Glomerular visceral epithelial cell (primary cell): Measurements from ENCODE around the gene DAB2.
"Not testable (repeated sequence)": the region's sequence is repeated elsewhere in the genome, so short reads cannot be mapped to it uniquely, and the experiment has no call there.

Experiments
- DNase-seq: peaks from one replicate; pipeline ENCODE4 v3.0.0-alpha.2; 2016; ENCODE audit errors: extremely low spot score

The DAB2 gene

DNA sequence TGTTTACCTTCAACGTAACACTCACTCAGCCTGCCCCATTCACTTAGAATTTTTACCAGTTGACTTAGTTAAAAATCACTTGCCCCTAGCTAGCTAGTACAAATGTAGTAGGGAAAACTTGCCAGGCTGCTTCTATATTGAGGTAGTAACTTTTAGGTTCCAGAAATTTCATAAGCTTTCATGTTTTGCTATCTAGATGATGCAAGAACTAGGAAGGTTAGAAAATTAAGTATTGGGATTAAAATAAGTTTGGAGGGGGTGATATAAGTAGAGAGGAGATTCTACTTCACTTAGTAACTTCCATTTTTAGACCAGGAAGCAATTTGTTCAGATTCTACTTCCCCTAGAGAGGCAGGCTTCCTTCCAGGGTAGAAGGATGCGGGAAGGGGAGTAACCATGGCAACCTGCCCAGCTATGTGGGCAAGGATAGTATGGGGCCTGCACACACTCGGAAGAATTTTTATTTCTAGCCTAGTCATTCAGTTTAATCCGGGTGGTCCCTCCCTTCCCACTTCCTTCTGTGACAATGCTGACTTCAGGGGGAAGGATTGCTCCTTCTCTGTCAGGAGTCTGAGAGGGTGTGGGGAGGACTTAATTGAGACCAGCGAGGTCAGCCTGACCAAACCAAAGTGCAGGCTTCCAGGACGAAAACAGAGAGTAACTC, 4.2 kb downstream of the DAB2 start:
- peak; percentile 86 for DNase-seq

DNA sequence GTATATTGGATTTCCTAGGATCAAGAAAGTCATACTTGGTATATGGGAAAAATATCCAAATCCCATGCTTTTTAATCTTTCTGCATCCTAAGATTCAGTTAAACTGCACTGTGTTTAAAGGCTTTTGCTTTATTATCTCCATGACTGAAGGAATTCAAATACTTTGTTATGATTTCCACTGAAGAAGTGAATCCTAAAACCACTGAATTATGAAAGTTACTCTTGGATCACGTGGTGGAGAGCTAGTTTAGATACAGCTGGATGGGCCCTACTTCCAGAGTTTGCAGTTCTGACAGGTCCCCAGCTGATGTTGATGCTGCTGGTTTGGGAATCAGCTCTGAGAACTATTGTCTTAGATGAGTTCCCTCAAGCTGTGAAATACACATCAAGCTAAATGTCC, 5.0 kb downstream of the DAB2 start:
- DNase-seq: no peak

DNA sequence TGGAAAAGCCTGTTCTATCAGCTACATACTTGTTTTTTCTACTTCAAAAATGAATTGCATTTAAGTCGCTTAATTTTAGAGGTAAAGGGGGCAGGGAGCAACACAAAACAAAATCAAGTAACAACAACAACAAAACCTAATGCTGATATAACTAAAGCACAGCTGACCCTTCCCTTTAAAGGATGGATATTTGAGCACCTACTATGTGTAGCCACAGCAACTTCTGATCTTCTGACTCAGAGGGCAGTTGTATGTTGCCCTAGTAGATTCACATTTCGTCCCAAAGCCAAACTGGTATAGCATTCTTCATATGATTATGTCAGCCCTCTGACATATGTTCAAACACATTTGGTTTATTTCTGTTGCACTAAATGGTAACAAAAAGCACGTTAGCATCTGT, 6.8 kb downstream of the DAB2 start:
- DNase-seq: no peak

DNA sequence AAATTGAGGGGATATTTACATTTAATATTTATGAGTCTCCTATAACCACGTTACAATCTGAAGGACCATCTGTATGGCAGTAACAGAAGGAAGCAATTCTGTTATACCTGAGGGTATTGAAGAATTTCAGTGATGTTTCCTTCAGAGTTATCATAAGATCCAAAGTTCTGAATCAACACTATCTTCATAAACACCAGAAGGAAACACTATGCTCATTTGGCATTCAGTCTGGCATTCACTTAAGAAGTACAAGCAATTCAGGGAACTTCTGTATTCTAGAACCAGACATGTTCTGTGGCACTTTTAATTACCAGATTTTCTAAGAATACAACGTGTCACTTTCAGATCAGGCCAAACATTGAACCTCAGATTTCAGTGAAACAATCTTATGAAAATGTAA, 9.6 kb downstream of the DAB2 start:
- no peak for DNase-seq

DNA sequence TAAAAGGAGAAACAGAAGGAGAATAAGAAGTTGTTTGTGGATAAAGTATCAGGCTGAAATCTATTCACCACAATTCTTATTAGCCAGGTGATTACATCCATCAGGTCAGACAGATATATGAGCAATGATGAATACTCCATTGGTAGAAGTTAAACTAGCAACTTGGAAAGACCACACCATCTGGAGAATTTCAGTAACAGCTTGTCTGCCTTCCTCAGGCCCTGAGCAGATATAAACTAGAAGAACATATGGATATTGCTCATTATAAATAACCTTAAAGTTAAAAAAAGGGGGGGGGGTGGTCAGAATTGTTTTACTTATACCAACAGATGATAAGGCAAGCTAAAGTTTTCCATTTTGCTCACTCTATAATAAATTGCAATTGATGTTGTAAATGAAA, 10.4 kb downstream of the DAB2 start:
- no peak for DNase-seq

DNA sequence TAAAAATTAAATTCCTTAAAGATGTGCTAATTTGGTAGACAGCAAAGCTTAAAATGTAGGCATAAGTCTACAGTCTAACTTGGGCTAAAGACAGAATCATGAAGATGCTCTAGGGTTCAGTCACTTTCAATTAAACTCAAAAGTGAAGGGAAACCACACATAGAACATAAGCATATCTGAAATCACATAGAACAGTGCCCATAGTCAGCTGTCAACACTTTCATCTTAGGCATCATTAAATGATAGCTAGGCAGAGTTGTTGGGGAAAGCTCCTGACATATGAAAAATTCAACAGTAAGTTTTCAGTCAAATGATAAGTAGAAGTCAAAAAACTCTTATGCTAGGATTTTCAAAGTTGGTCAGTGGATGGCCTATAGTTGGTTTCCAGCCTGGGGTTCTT, 11.0 kb downstream of the DAB2 start:
- no peak for DNase-seq

DNA sequence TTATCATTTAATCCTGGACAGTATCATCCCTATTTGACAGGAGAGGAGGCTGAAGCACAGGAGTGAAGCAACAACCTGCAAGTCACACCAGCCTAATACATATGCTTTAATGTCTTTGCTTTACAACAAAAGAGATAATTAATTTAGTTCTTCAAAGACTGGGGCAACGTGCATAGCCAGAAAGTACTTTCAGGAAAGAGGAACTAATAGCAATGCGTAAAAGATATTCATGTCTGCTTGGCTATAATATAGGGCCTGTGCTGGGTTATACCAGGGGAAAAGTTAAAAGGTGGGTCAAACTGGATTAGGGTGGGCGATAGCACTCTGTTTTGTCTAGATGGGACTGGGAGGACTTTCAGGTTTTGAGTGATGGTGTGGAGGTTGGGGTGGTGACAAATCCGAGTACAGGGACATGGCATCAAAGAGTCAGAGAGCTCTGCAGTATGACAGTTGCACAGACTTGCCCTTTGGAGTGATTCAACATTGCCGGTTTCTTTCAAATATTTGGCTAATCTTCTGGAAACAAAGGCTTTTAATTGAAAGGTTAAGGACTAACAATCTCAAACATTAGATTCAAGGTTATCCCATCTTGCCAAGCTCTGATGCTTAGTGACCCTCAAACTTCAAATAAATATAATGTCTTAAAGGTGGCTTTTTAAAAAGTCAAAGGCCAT, 11.9 kb downstream of the DAB2 start:
- no peak for DNase-seq

DNA sequence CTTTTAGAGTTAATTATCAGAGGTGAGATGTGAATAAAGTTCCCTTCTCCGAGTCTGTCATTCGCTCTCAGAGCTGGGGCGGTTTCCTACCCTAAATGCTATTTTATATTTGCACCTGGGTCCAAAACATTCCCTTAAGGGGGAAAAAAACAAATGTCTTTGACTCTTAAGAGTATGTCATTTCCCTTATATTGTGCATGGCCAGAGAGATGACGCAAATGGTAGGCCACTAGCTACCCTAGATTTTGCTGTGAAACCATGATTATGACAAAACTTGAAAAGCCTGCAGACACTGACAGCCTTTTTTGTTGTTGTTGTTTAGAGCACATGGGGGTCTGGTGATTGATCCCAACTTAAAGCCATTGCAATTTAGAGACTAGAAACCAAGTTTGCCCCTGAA, 12.8 kb downstream of the DAB2 start:
- no peak for DNase-seq

DNA sequence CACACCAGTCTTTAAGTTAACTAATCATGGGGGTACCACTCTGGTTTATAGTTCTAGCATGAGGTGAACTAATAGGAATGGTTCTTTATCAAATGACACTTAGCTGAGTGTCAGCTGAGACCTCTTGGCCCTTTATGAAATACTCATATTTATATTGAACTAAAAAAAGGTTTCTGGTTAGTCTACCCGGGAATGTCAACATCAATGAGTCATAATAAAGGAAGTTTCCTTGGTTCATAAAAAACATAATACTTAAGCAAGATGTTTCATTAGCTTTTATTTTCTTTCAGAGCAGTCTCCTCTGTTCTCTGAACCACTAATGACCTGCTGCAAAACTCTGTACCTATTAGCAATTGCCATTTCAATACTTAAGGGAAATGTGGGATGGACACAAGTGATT, 13.7 kb downstream of the DAB2 start:
- peak; percentile 33 for DNase-seq

DNA sequence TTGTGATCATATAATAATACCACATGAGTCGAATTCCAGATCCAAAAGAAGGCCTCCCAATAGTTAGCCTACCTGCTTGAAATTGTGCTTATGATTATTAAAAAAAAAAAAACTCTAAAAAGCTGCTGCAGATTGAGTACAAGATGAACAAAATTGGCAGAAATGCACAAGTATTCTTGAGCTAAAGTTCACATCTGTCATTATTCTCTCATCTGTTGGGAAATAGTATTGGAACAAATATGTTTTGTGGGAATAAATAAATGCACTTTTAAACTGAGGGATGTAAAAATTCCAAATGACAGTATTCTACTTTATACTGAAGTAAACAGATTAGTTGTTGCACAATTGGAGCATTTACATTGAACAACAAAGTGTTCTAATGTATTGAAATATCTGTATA, 15.7 kb downstream of the DAB2 start:
- no peak for DNase-seq

DNA sequence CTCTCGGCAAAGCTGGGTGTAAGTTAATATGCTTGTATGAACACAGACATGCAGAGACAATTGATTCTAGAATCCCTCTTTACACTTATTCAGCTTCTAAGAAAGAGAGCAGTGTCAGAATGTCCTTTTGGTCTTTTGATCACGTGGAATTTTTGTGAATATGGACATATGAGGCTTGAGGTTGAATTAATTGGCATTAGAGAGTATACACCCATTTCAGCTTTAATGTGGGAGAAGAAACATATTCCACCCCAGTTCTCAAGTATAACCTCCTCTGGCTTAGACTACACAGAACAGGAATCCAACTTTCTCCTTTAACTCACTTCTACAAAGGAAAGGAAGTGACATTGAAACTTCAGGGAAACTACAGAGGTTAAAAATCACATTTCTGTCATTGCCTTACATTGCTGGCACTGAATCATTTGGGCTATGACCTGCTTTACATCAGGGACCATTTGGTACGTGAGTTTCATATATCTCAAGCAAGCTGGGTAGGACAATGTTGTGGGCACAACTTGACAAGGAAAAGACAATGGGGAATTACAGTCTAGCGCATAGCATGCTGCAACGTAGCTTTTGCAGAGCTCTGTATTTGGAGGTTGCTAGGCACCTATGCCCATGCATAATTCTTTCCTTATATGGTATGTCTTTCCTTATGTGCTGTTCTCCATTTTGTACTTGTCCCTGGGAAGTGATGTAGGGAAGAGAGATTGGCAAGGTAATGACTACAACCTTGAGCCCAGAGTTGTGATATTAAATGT, 19.5 kb downstream of the DAB2 start:
- DNase-seq: no peak

DNA sequence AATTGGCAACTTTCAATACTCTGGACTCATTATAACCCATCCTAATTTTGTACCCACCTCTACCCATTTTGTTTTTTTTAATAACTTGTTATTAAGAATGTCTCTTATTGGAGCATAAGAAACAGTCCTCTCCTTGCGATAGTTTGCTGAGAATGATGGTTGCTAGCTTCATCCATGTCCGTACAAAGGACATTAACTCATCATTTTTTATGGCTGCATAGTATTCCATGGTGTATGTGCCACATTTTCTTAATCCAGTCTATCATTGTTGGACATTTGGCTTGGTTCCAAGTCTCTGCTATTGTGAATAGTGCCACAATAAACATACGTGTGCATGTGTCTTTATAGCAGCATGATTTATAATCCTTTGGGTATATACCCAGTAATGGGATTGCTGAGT, 21.0 kb downstream of the DAB2 start:
- not testable (repeated sequence) for DNase-seq

DNA sequence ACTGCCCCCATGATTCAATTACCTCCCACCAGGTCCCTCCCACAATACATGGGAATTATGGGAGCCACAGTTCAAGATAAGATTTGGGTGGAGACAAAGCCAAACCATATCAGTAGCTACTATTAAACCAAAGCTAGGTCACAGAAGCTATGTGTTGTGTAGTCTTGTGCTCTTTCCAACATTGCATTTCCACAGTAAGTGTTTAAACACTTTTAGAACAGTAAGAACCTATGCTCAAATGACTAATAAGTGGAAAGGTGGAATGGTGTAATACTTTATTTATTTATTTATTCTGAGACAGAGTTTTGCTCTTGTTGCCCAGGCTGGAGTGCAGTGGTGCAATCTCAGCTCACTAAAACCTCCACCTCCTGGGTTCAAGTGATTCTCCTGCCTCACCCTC, 22.6 kb downstream of the DAB2 start:
- not testable (repeated sequence) for DNase-seq

DNA sequence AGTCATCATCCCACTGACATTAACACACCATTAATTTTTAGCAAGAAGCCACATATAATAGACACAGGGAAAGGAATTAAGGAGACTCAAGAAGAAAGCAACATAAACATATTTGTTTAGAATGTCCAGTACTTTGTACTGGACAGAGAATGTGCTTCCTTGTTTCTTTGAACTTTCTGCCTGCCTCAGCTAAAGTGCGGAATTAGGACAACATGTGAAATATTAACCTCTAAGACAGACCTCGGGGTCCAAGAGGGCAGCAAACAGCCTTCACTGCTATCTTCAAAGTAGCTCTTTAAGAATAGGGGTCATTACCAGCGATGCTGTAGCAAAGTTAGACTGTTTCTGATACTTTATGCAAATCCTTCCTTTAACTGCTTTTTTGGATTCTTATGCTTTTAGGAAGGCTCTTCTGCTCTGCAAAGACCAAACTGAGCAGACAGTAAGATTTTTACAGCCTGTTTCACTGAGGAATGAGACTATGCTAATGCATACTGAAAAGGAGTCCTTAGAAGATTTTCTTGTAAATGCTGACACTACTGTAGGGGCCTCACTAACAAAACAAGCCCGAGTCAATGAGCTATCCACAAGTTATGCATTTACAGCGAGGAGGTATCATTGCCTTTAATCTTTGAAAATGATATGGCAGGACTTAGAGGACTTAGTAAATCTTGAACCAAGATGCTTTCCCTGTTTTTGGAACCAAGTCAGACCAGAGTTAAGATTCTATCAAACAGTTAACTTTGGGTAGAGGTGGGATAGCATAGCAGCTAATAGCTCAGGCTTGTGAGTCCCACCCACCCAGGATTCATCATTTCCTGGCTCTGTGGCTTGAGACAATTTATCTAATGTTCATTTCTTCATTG, 23.8 kb downstream of the DAB2 start:
- DNase-seq: peak; percentile 36

DNA sequence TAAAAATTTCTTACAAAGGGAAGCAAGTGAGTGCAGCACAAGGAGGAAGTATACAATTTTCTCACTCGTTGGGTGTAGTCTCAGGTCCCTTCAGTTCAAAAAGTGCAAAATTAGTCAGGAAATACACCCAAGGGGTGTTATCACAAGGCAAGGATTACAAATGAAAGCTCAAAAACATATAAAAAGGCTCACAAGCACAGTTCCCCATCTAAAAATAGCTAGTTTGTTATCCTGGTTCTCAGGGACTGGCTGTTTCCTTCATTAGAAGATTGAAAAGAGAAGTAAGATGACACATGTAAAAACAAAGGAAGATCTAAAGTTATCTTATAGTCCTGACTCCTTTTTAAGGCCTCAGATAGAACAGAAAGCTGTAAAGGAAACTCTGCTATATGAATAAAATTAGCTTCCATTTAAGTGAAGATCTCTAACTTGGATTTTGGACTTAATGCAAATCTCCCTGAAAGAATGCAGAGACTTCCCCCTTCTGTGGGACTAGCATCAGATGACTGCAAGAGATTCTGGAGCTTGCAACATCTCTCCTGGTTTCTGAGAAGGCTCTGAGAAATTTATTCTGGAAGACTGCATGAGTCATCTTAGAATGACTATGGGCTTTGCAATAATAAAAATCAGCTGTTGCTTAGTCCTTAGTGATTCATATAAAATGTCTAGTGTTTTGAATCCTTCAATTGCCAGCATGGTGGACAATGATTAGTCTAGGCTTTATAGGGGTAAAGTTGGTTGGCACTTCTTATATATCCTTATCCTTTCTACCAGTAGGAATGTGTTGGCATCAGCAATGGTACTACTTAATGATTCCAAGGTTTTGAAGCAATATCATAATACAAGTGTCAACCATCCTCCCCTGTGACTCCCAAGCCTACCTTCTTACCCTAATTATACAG, 25.4 kb downstream of the DAB2 start:
- DNase-seq: peak; percentile 87

DNA sequence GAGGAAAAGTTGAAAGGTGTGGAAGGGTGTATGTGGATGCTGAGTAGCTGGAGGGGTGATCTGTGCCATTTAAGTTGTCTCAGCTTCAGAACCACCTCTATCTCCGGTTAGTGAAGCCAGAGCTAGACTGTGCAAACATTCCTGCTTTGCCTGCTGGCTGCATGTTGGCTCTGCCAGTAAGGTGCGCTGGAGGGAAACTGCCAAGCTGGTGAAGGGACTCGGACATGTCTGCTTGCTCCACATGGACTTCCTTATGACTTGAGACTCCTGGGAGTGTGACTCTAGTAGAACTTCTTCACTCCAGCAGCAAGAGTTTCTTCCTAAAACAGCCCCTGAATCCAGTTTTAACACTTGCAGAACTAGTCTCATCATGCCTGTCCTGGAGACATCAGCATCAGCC, 27.9 kb downstream of the DAB2 start:
- no peak for DNase-seq

DNA sequence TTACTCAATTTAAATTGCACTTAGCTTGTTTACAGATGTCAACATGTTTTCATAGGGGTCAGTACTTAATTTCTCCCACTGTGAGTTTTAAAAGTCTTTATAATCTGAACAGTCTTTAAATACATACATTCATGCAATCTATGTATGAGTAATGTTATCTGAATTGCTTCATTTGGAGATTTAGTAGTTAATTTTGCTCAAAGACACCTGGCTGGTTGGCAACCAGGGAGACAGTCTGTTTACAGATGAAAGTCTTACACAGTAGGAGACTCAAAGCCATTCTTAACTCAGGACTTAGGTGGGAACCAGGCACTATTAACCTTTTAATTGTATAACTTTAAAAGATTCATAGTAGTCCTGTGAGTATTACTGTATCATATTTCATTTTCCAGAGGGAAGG, 29.3 kb downstream of the DAB2 start:
- no peak for DNase-seq

DNA sequence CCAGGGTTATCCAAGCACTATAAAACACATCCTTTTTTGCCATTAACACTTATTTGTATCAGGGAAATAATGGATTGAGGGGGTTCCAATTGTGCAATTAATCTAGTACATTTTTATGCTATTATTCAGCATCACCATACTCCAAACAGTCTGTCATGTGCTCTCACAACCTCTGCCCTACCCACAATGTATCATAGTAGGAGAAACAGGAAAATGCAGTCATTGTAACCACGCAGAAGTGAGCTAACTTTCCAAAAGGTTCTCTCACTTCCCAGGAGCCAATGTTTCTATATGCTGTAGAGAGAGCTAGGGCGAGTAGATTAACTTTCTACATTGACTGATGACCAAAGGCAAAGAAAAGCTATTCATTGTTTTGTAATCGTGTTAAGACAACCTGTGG, 29.8 kb downstream of the DAB2 start:
- DNase-seq: peak; percentile 29

DNA sequence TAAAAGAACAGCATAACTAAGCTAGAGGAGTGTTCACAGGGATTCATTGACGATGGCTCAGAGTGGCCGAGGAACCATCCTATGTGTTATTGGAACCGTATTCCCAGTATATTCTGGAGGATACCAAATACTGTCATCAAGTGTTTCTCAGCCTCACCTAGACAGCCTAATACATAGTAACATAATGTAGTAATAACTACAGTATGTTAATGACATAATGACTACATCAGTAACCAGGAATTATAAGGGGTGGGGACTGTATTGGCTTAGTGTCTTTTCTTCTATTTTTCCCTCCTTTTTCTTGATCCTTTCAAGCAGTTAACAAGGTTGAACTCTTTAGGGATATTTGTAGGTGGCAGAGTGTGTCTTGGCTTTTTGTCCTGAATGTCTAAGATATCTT, 33.8 kb downstream of the DAB2 start:
- DNase-seq: no peak

DNA sequence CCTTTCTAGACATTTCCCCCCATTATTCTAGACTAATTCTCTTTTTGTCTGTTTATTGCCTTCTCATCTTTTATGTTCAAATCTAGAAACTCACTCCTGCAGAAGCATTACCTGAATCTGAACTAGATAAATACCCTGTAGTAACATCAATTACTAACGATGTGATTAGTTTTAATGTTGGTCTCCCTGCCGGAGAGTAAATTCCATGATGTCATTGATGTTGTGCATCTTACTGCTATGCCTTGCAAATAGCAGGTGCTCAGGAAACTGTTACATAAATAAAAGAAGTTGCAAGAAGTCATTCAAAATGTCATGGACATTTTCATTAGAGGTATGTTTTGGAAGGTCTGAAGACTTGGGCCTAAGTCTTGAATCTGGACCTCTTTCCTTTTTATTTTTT, 37.5 kb downstream of the DAB2 start:
- DNase-seq: no peak

DNA sequence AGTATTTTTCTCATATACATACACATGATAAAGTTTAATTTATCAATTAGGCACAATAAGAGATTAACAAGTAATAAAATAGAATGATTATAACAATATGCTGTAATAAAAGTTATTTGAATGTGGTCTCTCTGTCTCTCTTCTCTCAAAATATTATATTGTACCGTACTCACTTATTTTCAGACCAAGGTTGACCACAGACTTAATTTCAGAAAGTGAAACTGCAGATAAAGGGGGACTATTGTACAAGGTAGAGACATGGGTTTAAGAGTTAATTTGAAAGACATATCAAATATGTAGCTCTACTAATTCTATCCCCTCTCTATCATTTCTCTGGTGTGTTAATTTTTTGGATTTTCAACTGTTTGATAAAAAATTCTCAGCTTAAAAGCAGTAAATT, 40.5 kb downstream of the DAB2 start:
- DNase-seq: no peak
